WTC11 (cell line): ENCODE measurements around the gene PUM1.

ENCODE experiments used
- CBFB ChIP-seq: sonication (generic); formaldehyde crosslinking; IDR thresholded peaks from 2 replicates; pipeline ENCODE4 v1.8.1; 2022; ENCODE audit warnings: mild to moderate bottlenecking, low read depth, missing genetic modification reagents
- CTCF ChIP-seq: fragments of 200-600 bp; IDR thresholded peaks from 2 replicates; pipeline ENCODE4 v1.8.0; 2022; ENCODE audit warnings: antibody characterized with exemption
- ETV6 ChIP-seq: sonication (generic); formaldehyde crosslinking; IDR thresholded peaks from 2 replicates; pipeline ENCODE4 v1.8.1; 2022; ENCODE audit warnings: mild to moderate bottlenecking, missing genetic modification reagents
- JAZF1 ChIP-seq: fragments of 250-450 bp; sonication (Bioruptor Pico); IDR thresholded peaks from 2 replicates; pipeline ENCODE4 v1.9.0; 2021; ENCODE audit warnings: moderate library complexity, mild to moderate bottlenecking, inconsistent platforms
- NFATC4 ChIP-seq: fragments of 250-450 bp; sonication (Bioruptor Pico); IDR thresholded peaks from 2 replicates; pipeline ENCODE4 v1.9.0; 2021; ENCODE audit warnings: mild to moderate bottlenecking
- SP1 ChIP-seq: sonication (generic); formaldehyde crosslinking; conservative IDR thresholded peaks from 2 replicates; pipeline ENCODE4 v1.8.1; 2022; ENCODE audit warnings: missing genetic modification reagents
- USF2 ChIP-seq: sonication (generic); formaldehyde crosslinking; IDR thresholded peaks from 2 replicates; pipeline ENCODE4 v1.8.1; 2023; ENCODE audit warnings: mild to moderate bottlenecking, missing genetic modification reagents, moderate library complexity
- ZBTB21 ChIP-seq: sonication (generic); formaldehyde crosslinking; IDR thresholded peaks from 2 replicates; pipeline ENCODE4 v1.8.1; 2023; ENCODE audit warnings: mild to moderate bottlenecking, missing genetic modification reagents, borderline replicate concordance
- ZNF138 ChIP-seq: sonication (generic); formaldehyde crosslinking; conservative IDR thresholded peaks from 2 replicates; pipeline ENCODE4 v1.8.1; 2022; ENCODE audit warnings: mild to moderate bottlenecking, moderate library complexity, missing genetic modification reagents
- TF ChIP-seq, protein P1 (sequence below): fragments of 250-450 bp; sonication (Bioruptor Pico); IDR thresholded peaks from 2 replicates; pipeline ENCODE4 v1.9.0; 2021; ENCODE audit warnings: mild to moderate bottlenecking
- TF ChIP-seq, protein P2 (sequence below): sonication (generic); formaldehyde crosslinking; conservative IDR thresholded peaks from 2 replicates; pipeline ENCODE4 v1.8.1; 2022; ENCODE audit warnings: mild to moderate bottlenecking, missing genetic modification reagents
- TF ChIP-seq, protein P3 (sequence below): sonication (generic); formaldehyde crosslinking; IDR thresholded peaks from 2 replicates; pipeline ENCODE4 v1.8.0; 2022; ENCODE audit warnings: mild to moderate bottlenecking, missing genetic modification reagents
- TF ChIP-seq, protein P4 (sequence below): sonication (generic); formaldehyde crosslinking; IDR thresholded peaks from 2 replicates; pipeline ENCODE4 v1.8.1; 2022; ENCODE audit warnings: low read depth, missing genetic modification reagents, borderline replicate concordance

DNA sequence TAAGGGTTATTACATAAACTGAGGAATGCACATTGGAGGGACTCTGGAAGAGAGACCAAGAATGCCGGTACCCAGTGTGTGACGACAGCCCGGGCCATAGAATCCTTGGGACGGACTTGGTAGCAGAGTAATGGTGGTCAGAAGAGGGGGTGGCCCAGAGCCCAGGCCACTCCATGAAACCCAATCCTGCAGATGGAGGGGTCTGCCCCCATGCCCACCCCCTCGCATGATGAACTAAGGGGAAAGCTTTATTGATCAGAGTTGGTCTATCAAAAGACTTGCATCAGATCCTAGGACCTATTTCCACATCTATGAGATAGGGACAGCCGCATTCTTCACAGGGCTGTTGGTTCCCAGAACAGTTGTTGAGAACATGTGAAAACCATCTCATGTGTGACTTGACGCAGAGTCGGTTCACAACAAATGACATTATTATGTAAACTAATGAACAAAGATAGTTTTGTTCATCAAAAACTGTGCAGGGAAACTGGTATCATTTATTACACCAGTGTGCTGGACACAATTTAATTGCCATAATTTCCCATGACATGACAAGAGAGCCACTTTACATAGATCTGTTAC is 135.5 kb downstream of the PUM1 start:
- TF ChIP-seq CTCF (no peak), USF2 (CRISPR knock-in tag) (no peak), JAZF1 (no peak), ETV6 (CRISPR knock-in tag) (no peak), NFATC4 (CRISPR knock-in tag) (no peak; the same call in 1 of the 2 replicates), ZNF138 (CRISPR knock-in tag) (no peak), CBFB (CRISPR knock-in tag) (no peak), SP1 (CRISPR knock-in tag) (no peak), ZBTB21 (CRISPR knock-in tag) (no peak)
- TF ChIP-seq, protein P1, sequence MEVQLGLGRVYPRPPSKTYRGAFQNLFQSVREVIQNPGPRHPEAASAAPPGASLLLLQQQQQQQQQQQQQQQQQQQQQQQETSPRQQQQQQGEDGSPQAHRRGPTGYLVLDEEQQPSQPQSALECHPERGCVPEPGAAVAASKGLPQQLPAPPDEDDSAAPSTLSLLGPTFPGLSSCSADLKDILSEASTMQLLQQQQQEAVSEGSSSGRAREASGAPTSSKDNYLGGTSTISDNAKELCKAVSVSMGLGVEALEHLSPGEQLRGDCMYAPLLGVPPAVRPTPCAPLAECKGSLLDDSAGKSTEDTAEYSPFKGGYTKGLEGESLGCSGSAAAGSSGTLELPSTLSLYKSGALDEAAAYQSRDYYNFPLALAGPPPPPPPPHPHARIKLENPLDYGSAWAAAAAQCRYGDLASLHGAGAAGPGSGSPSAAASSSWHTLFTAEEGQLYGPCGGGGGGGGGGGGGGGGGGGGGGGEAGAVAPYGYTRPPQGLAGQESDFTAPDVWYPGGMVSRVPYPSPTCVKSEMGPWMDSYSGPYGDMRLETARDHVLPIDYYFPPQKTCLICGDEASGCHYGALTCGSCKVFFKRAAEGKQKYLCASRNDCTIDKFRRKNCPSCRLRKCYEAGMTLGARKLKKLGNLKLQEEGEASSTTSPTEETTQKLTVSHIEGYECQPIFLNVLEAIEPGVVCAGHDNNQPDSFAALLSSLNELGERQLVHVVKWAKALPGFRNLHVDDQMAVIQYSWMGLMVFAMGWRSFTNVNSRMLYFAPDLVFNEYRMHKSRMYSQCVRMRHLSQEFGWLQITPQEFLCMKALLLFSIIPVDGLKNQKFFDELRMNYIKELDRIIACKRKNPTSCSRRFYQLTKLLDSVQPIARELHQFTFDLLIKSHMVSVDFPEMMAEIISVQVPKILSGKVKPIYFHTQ (CRISPR knock-in tag): no peak; the same call in 1 of the 2 replicates
- TF ChIP-seq, protein P2, sequence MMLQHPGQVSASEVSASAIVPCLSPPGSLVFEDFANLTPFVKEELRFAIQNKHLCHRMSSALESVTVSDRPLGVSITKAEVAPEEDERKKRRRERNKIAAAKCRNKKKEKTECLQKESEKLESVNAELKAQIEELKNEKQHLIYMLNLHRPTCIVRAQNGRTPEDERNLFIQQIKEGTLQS: no peak
- TF ChIP-seq, protein P3, sequence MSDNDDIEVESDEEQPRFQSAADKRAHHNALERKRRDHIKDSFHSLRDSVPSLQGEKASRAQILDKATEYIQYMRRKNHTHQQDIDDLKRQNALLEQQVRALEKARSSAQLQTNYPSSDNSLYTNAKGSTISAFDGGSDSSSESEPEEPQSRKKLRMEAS (CRISPR knock-in tag): no peak
- TF ChIP-seq, protein P4, sequence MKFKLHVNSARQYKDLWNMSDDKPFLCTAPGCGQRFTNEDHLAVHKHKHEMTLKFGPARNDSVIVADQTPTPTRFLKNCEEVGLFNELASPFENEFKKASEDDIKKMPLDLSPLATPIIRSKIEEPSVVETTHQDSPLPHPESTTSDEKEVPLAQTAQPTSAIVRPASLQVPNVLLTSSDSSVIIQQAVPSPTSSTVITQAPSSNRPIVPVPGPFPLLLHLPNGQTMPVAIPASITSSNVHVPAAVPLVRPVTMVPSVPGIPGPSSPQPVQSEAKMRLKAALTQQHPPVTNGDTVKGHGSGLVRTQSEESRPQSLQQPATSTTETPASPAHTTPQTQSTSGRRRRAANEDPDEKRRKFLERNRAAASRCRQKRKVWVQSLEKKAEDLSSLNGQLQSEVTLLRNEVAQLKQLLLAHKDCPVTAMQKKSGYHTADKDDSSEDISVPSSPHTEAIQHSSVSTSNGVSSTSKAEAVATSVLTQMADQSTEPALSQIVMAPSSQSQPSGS: no peak
